NOMO-1 (cell line): ENCODE data around the gene CASP9.
"Not testable (repeated sequence)": the region's sequence is repeated elsewhere in the genome, so short reads cannot be mapped to it uniquely, and the experiment has no call there.

Experiments used
- DNase-seq, 2 experiments: peaks; one replicate each; lab custom pipeline; 2025; ENCODE audit not compliant: unreplicated experiment in 2 of 2; lab: John Stamatoyannopoulos, UW

Gene CASP9

GRCh38 chr1:15501208-15502032 lies 22.6 kb downstream of the CASP9 start:
- peak; percentile 7 to 49 for DNase-seq

GRCh38 chr1:15500184-15501178 lies 23.5 kb downstream of the CASP9 start:
- DNase-seq = no peak

GRCh38 chr1:15493869-15494390 lies 30.1 kb downstream of the CASP9 start:
- DNase-seq = no peak

- no peak for DNase-seq
Observed at GRCh38 chr1:15492596-15492995, 31.4 kb downstream of the CASP9 start.

GRCh38 chr1:15491010-15491409 lies 33.0 kb downstream of the CASP9 start:
- DNase-seq = not testable (repeated sequence)

GRCh38 chr1:15489052-15489736 lies 34.8 kb downstream of the CASP9 start:
- DNase-seq = no peak

- DNase-seq = no peak
Observed at GRCh38 chr1:15488371-15488770, 35.6 kb downstream of the CASP9 start.

GRCh38 chr1:15486844-15487610 lies 37.0 kb downstream of the CASP9 start:
- not testable (repeated sequence) for DNase-seq

GRCh38 chr1:15485636-15486035 lies 38.4 kb downstream of the CASP9 start:
- DNase-seq = no peak

GRCh38 chr1:15484443-15484842 lies 39.6 kb downstream of the CASP9 start:
- DNase-seq = not testable (repeated sequence)

GRCh38 chr1:15483971-15484370 lies 40.0 kb downstream of the CASP9 start:
- DNase-seq = no peak

GRCh38 chr1:15482983-15483543 lies 41.0 kb downstream of the CASP9 start:
- not testable (repeated sequence) for DNase-seq

- not testable (repeated sequence) for DNase-seq
Observed at GRCh38 chr1:15482455-15482854, 41.6 kb downstream of the CASP9 start.

GRCh38 chr1:15479654-15480347 lies 44.2 kb downstream of the CASP9 start:
- DNase-seq = no peak

GRCh38 chr1:15477646-15478212 lies 46.3 kb downstream of the CASP9 start:
- DNase-seq = no peak

- no peak for DNase-seq
Observed at GRCh38 chr1:15476927-15477326, 47.1 kb downstream of the CASP9 start.

GRCh38 chr1:15475752-15476314 lies 48.2 kb downstream of the CASP9 start, which contains the start of gene CELA2B:
TSS of gene CELA2B (plus strand) at chr1:15476104. CDS start at chr1:15476126, 22 bp downstream.
- no peak for DNase-seq

GRCh38 chr1:15472587-15472986 lies 51.4 kb downstream of the CASP9 start:
- DNase-seq = no peak
